Measurements from ENCODE around the gene PLXNA2.

PLXNA2 gene

GRCh38 chr1:208066583-208066982 is 177.6 kb downstream of the PLXNA2 start:
- Histone ChIP-seq H3K79me1 (ENCODE audit: low read depth, low read length) (no peaks in the 10 kb centered on the region), H3K9me3 (replicated peaks in 1 of 2; ENCODE audit: control insufficient read depth in 2 of 2, insufficient read depth in 1 of 2, low read depth in 1 of 2, low read length in 2 of 2) (no peaks in the 10 kb centered on the region), H3K4me3 (ENCODE audit: low read length in 2 of 2) (no peak overlapping the region), H3K23ac (ENCODE audit: low read depth, low read length, poor library complexity) (no peak overlapping the region), H4K8ac (ENCODE audit: low read depth, low read length) (no peak overlapping the region), H3K36me3 (replicated peaks in 1 of 2; ENCODE audit: control insufficient read depth in 2 of 2, insufficient read depth in 2 of 2, low read length in 2 of 2) (no peaks in the 10 kb centered on the region), H3K27me3 (ENCODE audit: control insufficient read depth in 3 of 3, insufficient read depth in 3 of 3, low read depth in 1 of 3, low read length in 3 of 3) (no peaks in the 10 kb centered on the region), H2AFZ (ENCODE audit: low read length) (no peak overlapping the region), H2BK15ac (ENCODE audit: low read length) (no peak overlapping the region), H2BK12ac (ENCODE audit: low read length) (no peak overlapping the region), H4K91ac (ENCODE audit: low read depth, low read length, poor library complexity) (no peak overlapping the region), H2BK5ac (ENCODE audit: low read length) (no peak overlapping the region), H3K27ac (replicated peaks; ENCODE audit: low read length) (no peak overlapping the region), H2BK120ac (ENCODE audit: low read depth, low read length) (no peak overlapping the region), H3K18ac (ENCODE audit: low read length) (no peak overlapping the region), H2AK5ac (ENCODE audit: low read depth, low read length) (no peak overlapping the region), H3K9ac (ENCODE audit: low read depth, low read length, poor library complexity) (no peak overlapping the region), H3K14ac (ENCODE audit: low read length) (no peak overlapping the region), H3K4ac (ENCODE audit: low read length) (no peak overlapping the region), H3K4me2 (ENCODE audit: insufficient read depth, low read length, poor library complexity, severe bottlenecking) (no peak overlapping the region), H3K4me1 (ENCODE audit: control insufficient read depth in 2 of 2, insufficient read depth in 1 of 2, low read depth in 1 of 2, low read length in 2 of 2) (peaks cover 10 to 29% of the 10 kb centered on the region in 2 donors)
- WGBS, 2 donors (ENCODE audit: extremely low coverage in 2 of 2, insufficient read length in 2 of 2, insufficient replicate concordance in 1 of 2), result no CpG with 5 or more reads among the region's 1 CpG
- no peak for DNase-seq (ENCODE audit: low spot score)

DNA sequence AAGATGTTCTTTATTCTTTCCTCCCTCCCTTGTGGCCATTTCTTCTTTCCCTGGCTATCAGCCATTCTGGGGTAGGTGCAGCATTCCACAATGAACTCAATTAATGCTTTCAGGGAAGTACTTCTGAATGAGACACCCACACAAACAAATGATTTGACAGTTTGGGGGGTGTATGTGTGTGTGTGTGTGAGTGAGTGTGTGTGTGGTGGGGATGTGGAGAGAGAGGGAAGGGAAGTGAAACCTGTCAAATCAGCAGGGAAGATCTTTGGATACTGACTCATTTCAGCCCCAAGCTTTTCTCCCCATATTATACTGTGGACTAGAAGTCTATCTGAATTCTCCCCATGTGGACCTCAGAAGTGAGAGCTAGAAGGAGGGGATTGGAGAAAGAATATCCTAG is 178.3 kb downstream of the PLXNA2 start:
- H3K18ac ChIP-seq (ENCODE audit: low read length), result no peak overlapping the region
- no peak overlapping the region for H4K8ac ChIP-seq (ENCODE audit: low read depth, low read length)
- no peaks in the 10 kb centered on the region for H3K27me3 ChIP-seq (ENCODE audit: control insufficient read depth in 3 of 3, insufficient read depth in 3 of 3, low read depth in 1 of 3, low read length in 3 of 3)
- no peak overlapping the region for H2BK15ac ChIP-seq (ENCODE audit: low read length)
- no peaks in the 10 kb centered on the region for H3K79me1 ChIP-seq (ENCODE audit: low read depth, low read length)
- no peak overlapping the region for H4K91ac ChIP-seq (ENCODE audit: low read depth, low read length, poor library complexity)
- no peak overlapping the region for H3K4me2 ChIP-seq (ENCODE audit: insufficient read depth, low read length, poor library complexity, severe bottlenecking)
- H3K9me3 ChIP-seq (replicated peaks in 1 of 2; ENCODE audit: control insufficient read depth in 2 of 2, insufficient read depth in 1 of 2, low read depth in 1 of 2, low read length in 2 of 2), result no peaks in the 10 kb centered on the region
- peaks cover 10 to 24% of the 10 kb centered on the region in 2 donors for H3K4me1 ChIP-seq (ENCODE audit: control insufficient read depth in 2 of 2, insufficient read depth in 1 of 2, low read depth in 1 of 2, low read length in 2 of 2)
- no peak overlapping the region for H3K4me3 ChIP-seq (ENCODE audit: low read length in 2 of 2)
- no peak overlapping the region for H3K9ac ChIP-seq (ENCODE audit: low read depth, low read length, poor library complexity)
- H3K14ac ChIP-seq (ENCODE audit: low read length), result no peak overlapping the region
- no peak overlapping the region for H2AK5ac ChIP-seq (ENCODE audit: low read depth, low read length)
- no peak for DNase-seq (ENCODE audit: low spot score)
- H3K23ac ChIP-seq (ENCODE audit: low read depth, low read length, poor library complexity), result no peak overlapping the region
- no peak overlapping the region for H2BK12ac ChIP-seq (ENCODE audit: low read length)
- H2BK120ac ChIP-seq (ENCODE audit: low read depth, low read length), result no peak overlapping the region
- H3K36me3 ChIP-seq (replicated peaks in 1 of 2; ENCODE audit: control insufficient read depth in 2 of 2, insufficient read depth in 2 of 2, low read length in 2 of 2), result no peaks in the 10 kb centered on the region
- H3K27ac ChIP-seq (replicated peaks; ENCODE audit: low read length), result no peak overlapping the region
- H3K4ac ChIP-seq (ENCODE audit: low read length), result no peak overlapping the region
- H2BK5ac ChIP-seq (ENCODE audit: low read length), result no peak overlapping the region
- H2AFZ ChIP-seq (ENCODE audit: low read length), result no peak overlapping the region

- H2BK12ac ChIP-seq (ENCODE audit: low read length), result no peak overlapping the region
- H3K4me1 ChIP-seq (ENCODE audit: control insufficient read depth in 2 of 2, insufficient read depth in 1 of 2, low read depth in 1 of 2, low read length in 2 of 2), result peaks cover 15 to 16% of the 10 kb centered on the region in 2 donors
- H3K18ac ChIP-seq (ENCODE audit: low read length), result no peak overlapping the region
- H3K4me3 ChIP-seq (ENCODE audit: low read length in 2 of 2), result no peak overlapping the region
- no peaks in the 10 kb centered on the region for H3K36me3 ChIP-seq (replicated peaks in 1 of 2; ENCODE audit: control insufficient read depth in 2 of 2, insufficient read depth in 2 of 2, low read length in 2 of 2)
- H3K9ac ChIP-seq (ENCODE audit: low read depth, low read length, poor library complexity), result no peak overlapping the region
- no peak overlapping the region for H2AK5ac ChIP-seq (ENCODE audit: low read depth, low read length)
- H3K23ac ChIP-seq (ENCODE audit: low read depth, low read length, poor library complexity), result no peak overlapping the region
- H2BK15ac ChIP-seq (ENCODE audit: low read length), result no peak overlapping the region
- no peaks in the 10 kb centered on the region for H3K27me3 ChIP-seq (ENCODE audit: control insufficient read depth in 3 of 3, insufficient read depth in 3 of 3, low read depth in 1 of 3, low read length in 3 of 3)
- WGBS, 2 donors (ENCODE audit: extremely low coverage in 2 of 2, insufficient read length in 2 of 2, insufficient replicate concordance in 1 of 2), result no CpG with 5 or more reads among the region's 3 CpGs
- H3K14ac ChIP-seq (ENCODE audit: low read length), result no peak overlapping the region
- H2BK120ac ChIP-seq (ENCODE audit: low read depth, low read length), result no peak overlapping the region
- H2BK5ac ChIP-seq (ENCODE audit: low read length), result no peak overlapping the region
- no peak overlapping the region for H3K4me2 ChIP-seq (ENCODE audit: insufficient read depth, low read length, poor library complexity, severe bottlenecking)
- no peaks in the 10 kb centered on the region for H3K9me3 ChIP-seq (replicated peaks in 1 of 2; ENCODE audit: control insufficient read depth in 2 of 2, insufficient read depth in 1 of 2, low read depth in 1 of 2, low read length in 2 of 2)
- no peak overlapping the region for H3K4ac ChIP-seq (ENCODE audit: low read length)
- no peak overlapping the region for H2AFZ ChIP-seq (ENCODE audit: low read length)
- DNase-seq (ENCODE audit: low spot score), result no peak
- no peak overlapping the region for H3K27ac ChIP-seq (replicated peaks; ENCODE audit: low read length)
- no peak overlapping the region for H4K8ac ChIP-seq (ENCODE audit: low read depth, low read length)
- H3K79me1 ChIP-seq (ENCODE audit: low read depth, low read length), result no peaks in the 10 kb centered on the region
- no peak overlapping the region for H4K91ac ChIP-seq (ENCODE audit: low read depth, low read length, poor library complexity)
Measured at GRCh38 chr1:208061632-208062031, 182.6 kb downstream of the PLXNA2 start.

GRCh38 chr1:208061118-208061517 is 183.1 kb downstream of the PLXNA2 start:
- Histone ChIP-seq H3K79me1 (ENCODE audit: low read depth, low read length) (no peaks in the 10 kb centered on the region), H2BK5ac (ENCODE audit: low read length) (no peak overlapping the region), H2BK12ac (ENCODE audit: low read length) (no peak overlapping the region), H3K14ac (ENCODE audit: low read length) (no peak overlapping the region), H2BK120ac (ENCODE audit: low read depth, low read length) (no peak overlapping the region), H3K23ac (ENCODE audit: low read depth, low read length, poor library complexity) (no peak overlapping the region), H2AK5ac (ENCODE audit: low read depth, low read length) (no peak overlapping the region), H3K4me3 (ENCODE audit: low read length in 2 of 2) (no peak overlapping the region), H3K4me2 (ENCODE audit: insufficient read depth, low read length, poor library complexity, severe bottlenecking) (no peak overlapping the region), H3K9me3 (replicated peaks in 1 of 2; ENCODE audit: control insufficient read depth in 2 of 2, insufficient read depth in 1 of 2, low read depth in 1 of 2, low read length in 2 of 2) (no peaks in the 10 kb centered on the region), H3K36me3 (replicated peaks in 1 of 2; ENCODE audit: control insufficient read depth in 2 of 2, insufficient read depth in 2 of 2, low read length in 2 of 2) (no peaks in the 10 kb centered on the region), H3K9ac (ENCODE audit: low read depth, low read length, poor library complexity) (no peak overlapping the region), H2AFZ (ENCODE audit: low read length) (no peak overlapping the region), H3K27me3 (ENCODE audit: control insufficient read depth in 3 of 3, insufficient read depth in 3 of 3, low read depth in 1 of 3, low read length in 3 of 3) (no peaks in the 10 kb centered on the region), H4K91ac (ENCODE audit: low read depth, low read length, poor library complexity) (no peak overlapping the region), H3K27ac (replicated peaks; ENCODE audit: low read length) (no peak overlapping the region), H3K4me1 (ENCODE audit: control insufficient read depth in 2 of 2, insufficient read depth in 1 of 2, low read depth in 1 of 2, low read length in 2 of 2) (peaks cover 11 to 16% of the 10 kb centered on the region in 2 donors), H3K4ac (ENCODE audit: low read length) (no peak overlapping the region), H4K8ac (ENCODE audit: low read depth, low read length) (no peak overlapping the region), H2BK15ac (ENCODE audit: low read length) (no peak overlapping the region), H3K18ac (ENCODE audit: low read length) (no peak overlapping the region)
- WGBS, 2 donors (ENCODE audit: extremely low coverage in 2 of 2, insufficient read length in 2 of 2, insufficient replicate concordance in 1 of 2), result no CpG with 5 or more reads among the region's 4 CpGs
- no peak for DNase-seq (ENCODE audit: low spot score)

Measured in neuronal stem cell (in vitro differentiated cells).